HEK293 (cell line): ENCODE results near the gene ZER1.

Experiments
- CTCF ChIP-seq: fragments of 450-650 bp; formaldehyde crosslinking; IDR thresholded peaks from 2 replicates; pipeline ENCODE4 v1.5.1; 2016; ENCODE audit warnings: missing biosample characterization, missing genetic modification characterization
- OVOL3 ChIP-seq: fragments of 450-650 bp; formaldehyde crosslinking; IDR thresholded peaks from 2 replicates; pipeline ENCODE4 v1.5.1; 2016; ENCODE audit warnings: missing biosample characterization, missing genetic modification characterization
- PATZ1 ChIP-seq: fragments of 450-650 bp; formaldehyde crosslinking; IDR thresholded peaks from 2 replicates; pipeline ENCODE4 v1.5.1; 2016; ENCODE audit warnings: missing biosample characterization, missing genetic modification characterization
- YY1 ChIP-seq: fragments of 450-650 bp; formaldehyde crosslinking; IDR thresholded peaks from 2 replicates; pipeline ENCODE4 v1.5.1; 2018; ENCODE audit warnings: missing biosample characterization, missing genetic modification characterization
- ZEB2 ChIP-seq: fragments of 450-650 bp; formaldehyde crosslinking; IDR thresholded peaks from 2 replicates; pipeline ENCODE4 v1.5.1; 2016; ENCODE audit warnings: missing biosample characterization, missing genetic modification characterization
- ZFP41 ChIP-seq: fragments of 450-650 bp; formaldehyde crosslinking; IDR thresholded peaks from 2 replicates; pipeline ENCODE4 v1.5.1; 2016; ENCODE audit warnings: missing biosample characterization, missing genetic modification characterization, borderline replicate concordance
- ZNF146 ChIP-seq: fragments of 450-650 bp; formaldehyde crosslinking; IDR thresholded peaks from 2 replicates; pipeline ENCODE4 v1.5.1; 2016; ENCODE audit warnings: missing biosample characterization, missing genetic modification characterization
- ZNF148 ChIP-seq: fragments of 450-650 bp; formaldehyde crosslinking; IDR thresholded peaks from 2 replicates; pipeline ENCODE4 v1.5.0; 2017; ENCODE audit warnings: missing biosample characterization, missing genetic modification characterization, borderline replicate concordance
- ZNF239 ChIP-seq: fragments of 450-650 bp; formaldehyde crosslinking; IDR thresholded peaks from 2 replicates; pipeline ENCODE4 v1.5.1; 2016; ENCODE audit warnings: missing biosample characterization, missing genetic modification characterization

GRCh38 chr9:128820665-128821583, 49.2 kb upstream of the ZER1 start:
- TF ChIP-seq PATZ1 (no peak), CTCF (tag by site-specific recombination) (no peak), ZNF148 (tag by site-specific recombination) (no peak), OVOL3 (tag by site-specific recombination) (no peak), ZNF146 (tag by site-specific recombination) (no peak), ZEB2 (no peak), YY1 (no peak), ZNF239 (tag by site-specific recombination) (no peak), ZFP41 (tag by site-specific recombination) (no peak)
